GM23338 (cell line): ENCODE data around the gene NSF. TPM values are rescaled to one million over a fixed set of nuclear protein-coding genes. Genes with fewer than 3 reads are reported as not detected.

ENCODE experiments used
- ATAC-seq: fragments of 200-7000 bp; cut with Tn5 transposase; 3 replicates; pipeline ENCODE4 v1.9.1; 2020
- DNase-seq: peaks from one replicate; pipeline ENCODE4 v3.0.0-alpha.2; 2015; ENCODE audit warnings: low spot score
- H2AFZ ChIP-seq: fragments of 200-600 bp; sonication (generic); 2 replicates; pipeline ENCODE4 v1.8.0; 2016; ENCODE audit warnings: antibody characterized with exemption, mild to moderate bottlenecking, moderate library complexity
- H3F3A ChIP-seq: fragments of 200-600 bp; sonication (generic); replicated peaks from 2 replicates; pipeline ENCODE4 v1.8.0; 2017; ENCODE audit warnings: antibody characterized with exemption, mixed run types, low read depth
- H3K27ac ChIP-seq: fragments of 200-600 bp; sonication (generic); 2 replicates; pipeline ENCODE4 v1.6.1; 2016; ENCODE audit warnings: low read depth
- H3K27me3 ChIP-seq: fragments of 200-600 bp; sonication (generic); 2 replicates; pipeline ENCODE4 v1.8.0; 2016; ENCODE audit warnings: mild to moderate bottlenecking, mixed run types, moderate library complexity; ENCODE audit not compliant: insufficient read depth
- H3K36me3 ChIP-seq: fragments of 200-600 bp; sonication (generic); 2 replicates; pipeline ENCODE4 v1.8.0; 2016; ENCODE audit warnings: mild to moderate bottlenecking; ENCODE audit not compliant: insufficient read depth
- H3K4me1 ChIP-seq: fragments of 200-600 bp; sonication (generic); 2 replicates; pipeline ENCODE4 v1.8.0; 2016; ENCODE audit warnings: mild to moderate bottlenecking, moderate library complexity; ENCODE audit not compliant: insufficient read depth
- H3K4me2 ChIP-seq: fragments of 200-600 bp; sonication (generic); 2 replicates; pipeline ENCODE4 v1.7.1; 2017; ENCODE audit warnings: mixed run types
- H3K4me3 ChIP-seq: fragments of 200-600 bp; sonication (generic); 2 replicates; pipeline ENCODE4 v1.6.1; 2016; ENCODE audit warnings: mixed run types
- H3K79me2 ChIP-seq: fragments of 200-600 bp; sonication (generic); replicated peaks from 2 replicates; pipeline ENCODE4 v1.8.0; 2017; ENCODE audit warnings: mild to moderate bottlenecking; ENCODE audit not compliant: insufficient read depth
- H3K9me2 ChIP-seq: fragments of 200-600 bp; sonication (generic); 2 replicates; pipeline ENCODE4 v1.8.0; 2017; ENCODE audit not compliant: insufficient read depth
- H4K20me1 ChIP-seq: fragments of 200-600 bp; sonication (generic); replicated peaks from 2 replicates; pipeline ENCODE4 v1.8.0; 2017; ENCODE audit warnings: mild to moderate bottlenecking; ENCODE audit not compliant: insufficient read depth
- H3K27ac Mint-ChIP-seq: 2 replicates; pipeline ENCODE4 v1.8.0; 2020; ENCODE audit warnings: inconsistent platforms, mild to moderate bottlenecking, moderate library complexity, mixed read lengths
- H3K27me3 Mint-ChIP-seq: 3 replicates; pipeline ENCODE4 v1.8.0; 2022; ENCODE audit warnings: low read depth, mild to moderate bottlenecking, moderate library complexity, mixed read lengths, inconsistent platforms; ENCODE audit not compliant: insufficient read depth, poor library complexity
- H3K36me3 Mint-ChIP-seq: 3 replicates; pipeline ENCODE4 v1.8.0; 2021; ENCODE audit warnings: low read depth, mild to moderate bottlenecking, inconsistent platforms, moderate library complexity, mixed read lengths
- H3K4me1 Mint-ChIP-seq: 3 replicates; pipeline ENCODE4 v1.8.0; 2020; ENCODE audit warnings: mild to moderate bottlenecking, inconsistent platforms, mixed read lengths
- H3K4me3 Mint-ChIP-seq: 3 replicates; pipeline ENCODE4 v1.8.0; 2021; ENCODE audit warnings: moderate library complexity, mild to moderate bottlenecking, inconsistent platforms, mixed read lengths
- H3K9me3 Mint-ChIP-seq: 3 replicates; pipeline ENCODE4 v1.8.0; 2020; ENCODE audit warnings: moderate library complexity, mild to moderate bottlenecking, inconsistent platforms, mixed read lengths
- CREB1 ChIP-seq: fragments of 250-450 bp; sonication (Bioruptor Pico); IDR thresholded peaks from 2 replicates; pipeline ENCODE4 v1.5.0; 2020; ENCODE audit warnings: low read depth, mild to moderate bottlenecking, moderate library complexity
- CTCF ChIP-seq, 2 experiments: fragments of 200-600 bp in 1 of 2; sonication (generic) in 1 of 2; conservative IDR thresholded peaks; 2 replicates each; pipeline versions ENCODE4 v1.5.1 to v1.6.1; 2016 to 2017; ENCODE audit warnings: antibody characterized with exemption in 2 of 2, low read depth in 2 of 2, mild to moderate bottlenecking in 2 of 2, moderate library complexity in 1 of 2
- ETS1 ChIP-seq: IDR thresholded peaks from 2 replicates; pipeline ENCODE4 v1.6.1; 2016; ENCODE audit warnings: antibody characterized with exemption
- EZH2phosphoT487 ChIP-seq: fragments of 200-600 bp; sonication (generic); IDR thresholded peaks from one replicate; pipeline ENCODE4 v1.8.1; 2018; ENCODE audit warnings: antibody characterized with exemption; ENCODE audit not compliant: unreplicated experiment
- JUNB ChIP-seq: IDR thresholded peaks from one replicate; pipeline ENCODE4 v1.6.1; 2016; ENCODE audit warnings: antibody characterized with exemption; ENCODE audit not compliant: unreplicated experiment
- NANOG ChIP-seq: IDR thresholded peaks from 2 replicates; pipeline ENCODE4 v1.6.1; 2016; ENCODE audit warnings: antibody characterized with exemption, borderline replicate concordance
- POLR2AphosphoS5 ChIP-seq: IDR thresholded peaks from 2 replicates; pipeline ENCODE4 v1.6.1; 2016; ENCODE audit warnings: antibody characterized with exemption, low read depth
- REST ChIP-seq: IDR thresholded peaks from one replicate; pipeline ENCODE4 v1.6.1; 2018; ENCODE audit warnings: antibody characterized with exemption; ENCODE audit not compliant: unreplicated experiment
- STAT1 ChIP-seq: IDR thresholded peaks from one replicate; pipeline ENCODE4 v1.6.1; 2016; ENCODE audit warnings: antibody characterized with exemption; ENCODE audit not compliant: unreplicated experiment
- ZNF114 ChIP-seq: fragments of 250-450 bp; sonication (Bioruptor Pico); IDR thresholded peaks from 2 replicates; pipeline ENCODE4 v1.5.0; 2020; ENCODE audit warnings: mild to moderate bottlenecking, moderate library complexity
- ZNF331 ChIP-seq: fragments of 250-450 bp; sonication (Bioruptor Pico); IDR thresholded peaks from 2 replicates; pipeline ENCODE4 v1.5.0; 2020; ENCODE audit warnings: low read depth, mild to moderate bottlenecking, moderate library complexity
- ZNF462 ChIP-seq: fragments of 250-450 bp; sonication (Bioruptor Pico); IDR thresholded peaks from 2 replicates; pipeline ENCODE4 v1.5.0; 2020; ENCODE audit warnings: mild to moderate bottlenecking, moderate library complexity
- polyA plus RNA-seq: library from polyadenylated mRNA; unstranded; fragments of >200 nt; fragmentation: Nextera tagmentation; extraction: Ambion mirVana; gene quantifications from 2 replicates; pipeline ENCODE4 v1.2.1, GENCODE V29; 2016
- total RNA-seq: library from RNA; depleted of rRNA; stranded (reverse); fragments of >200 nt; shearing (Covaris generic); gene quantifications from 2 replicates; pipeline ENCODE4 v1.2.3, GENCODE V29; 2014

Gene NSF
- total and polyA plus RNA-seq, 2 experiments from 2014 or later = 12.5 to 26.5 TPM

GRCh38 chr17:46758614-46759013 is 168.1 kb downstream of the NSF start (continued):
- no peak for TF ChIP-seq EZH2phosphoT487

- Mint-ChIP-seq H3K27me3 (peaks cover 5% of the 10 kb centered on the region), H3K27ac (no peak overlapping the region), H3K4me3 (no peak overlapping the region), H3K36me3 (no peaks in the 10 kb centered on the region), H3K4me1 (peaks cover 3% of the 10 kb centered on the region; the same call in 2 of the 3 replicates), H3K9me3 (no peaks in the 10 kb centered on the region)
- no peak overlapping the region for H3K4me3 ChIP-seq
- H3F3A ChIP-seq = no peaks in the 10 kb centered on the region
- H3K36me3 ChIP-seq = no peaks in the 10 kb centered on the region
- no peak overlapping the region for H2AFZ ChIP-seq
- no peaks in the 10 kb centered on the region for H3K27me3 ChIP-seq
- H3K79me2 ChIP-seq = no peaks in the 10 kb centered on the region
- TF ChIP-seq EZH2phosphoT487 (no peak), REST (no peak), ZNF114 (CRISPR knock-in tag) (no peak), ETS1 (no peak), NANOG (no peak), CTCF (conservative IDR thresholded peaks at IDR 0.05; ENCODE audit: low read depth in 2 of 2) (no peak), STAT1 (no peak), CREB1 (CRISPR knock-in tag) (no peak), ZNF462 (CRISPR knock-in tag) (no peak), JUNB (no peak), POLR2AphosphoS5 (no peak), ZNF331 (CRISPR knock-in tag) (no peak)
- no peaks in the 10 kb centered on the region for H3K9me2 ChIP-seq
- DNase-seq (no peak), ATAC-seq (no peak)
- no peak overlapping the region for H3K4me2 ChIP-seq
- H4K20me1 ChIP-seq = no peaks in the 10 kb centered on the region; the same call in 1 of the 2 replicates
- no peaks in the 10 kb centered on the region for H3K4me1 ChIP-seq
- H3K27ac ChIP-seq = no peak overlapping the region
These were observed 168.7 kb downstream of the NSF start for GRCh38 chr17:46759141-46759540.
